Smooth muscle cell (in vitro differentiated cells): ENCODE results near the gene OR10A6. TPM values are rescaled to one million over a fixed set of nuclear protein-coding genes. Genes with fewer than 3 reads are reported as not detected.
A peak's percentile ranks its signal among the peaks of the same experiment; 100 is the strongest.

Experiments used
- DNase-seq: peaks from one replicate; lab custom pipeline; 2025; ENCODE audit not compliant: unreplicated experiment; lab: John Stamatoyannopoulos, UW
- H2AFZ ChIP-seq: fragments of 200-600 bp; sonication (generic); 2 replicates; pipeline ENCODE4 v1.6.0; 2016; ENCODE audit warnings: antibody characterized with exemption, low read depth, mild to moderate bottlenecking
- H3F3A ChIP-seq: fragments of 200-600 bp; sonication (generic); 2 replicates; pipeline ENCODE4 v1.6.0; 2017; ENCODE audit warnings: antibody characterized with exemption, low read depth
- H3K27ac ChIP-seq: fragments of 200-600 bp; sonication (generic); 2 replicates; pipeline ENCODE4 v1.5.1; 2016; ENCODE audit warnings: low read depth, mild to moderate bottlenecking
- H3K27me3 ChIP-seq: fragments of 200-600 bp; sonication (generic); 2 replicates; pipeline ENCODE4 v1.6.1; 2016; ENCODE audit warnings: low read depth, mild to moderate bottlenecking
- H3K36me3 ChIP-seq: fragments of 200-600 bp; sonication (generic); 2 replicates; pipeline ENCODE4 v1.5.1; 2016; ENCODE audit warnings: low read depth
- H3K4me1 ChIP-seq: fragments of 200-600 bp; sonication (generic); 2 replicates; pipeline ENCODE4 v1.5.1; 2016; ENCODE audit warnings: low read depth
- H3K4me2 ChIP-seq: fragments of 200-600 bp; sonication (generic); 2 replicates; pipeline ENCODE4 v1.6.0; 2016; ENCODE audit warnings: mild to moderate bottlenecking
- H3K4me3 ChIP-seq: fragments of 200-600 bp; sonication (generic); 2 replicates; pipeline ENCODE4 v1.5.1; 2016; ENCODE audit warnings: mild to moderate bottlenecking
- H3K79me2 ChIP-seq: fragments of 200-600 bp; sonication (generic); 2 replicates; pipeline ENCODE4 v1.6.0; 2016; ENCODE audit warnings: low read depth, mild to moderate bottlenecking
- H3K9ac ChIP-seq: fragments of 200-600 bp; sonication (generic); 2 replicates; pipeline ENCODE4 v1.6.0; 2016; ENCODE audit warnings: low read depth
- H3K9me3 ChIP-seq: fragments of 200-600 bp; sonication (generic); replicated peaks from 2 replicates; pipeline ENCODE4 v1.5.1; 2016; ENCODE audit warnings: low read depth
- H4K20me1 ChIP-seq: fragments of 200-600 bp; sonication (generic); 2 replicates; pipeline ENCODE4 v1.6.0; 2016; ENCODE audit warnings: low read depth
- CTCF ChIP-seq: fragments of 200-600 bp; sonication (generic); IDR thresholded peaks from 2 replicates; pipeline ENCODE4 v1.5.1; 2017; ENCODE audit warnings: borderline replicate concordance, mild to moderate bottlenecking, antibody characterized with exemption; ENCODE audit not compliant: insufficient read depth, poor library complexity, severe bottlenecking
- WGBS: methylation state at CpG from one replicate; pipeline ENCODE4 v1.1.7; 2016; ENCODE audit warnings: low lambda C conversion rate; 5-methylcytosine and 5-hydroxymethylcytosine counted together
- polyA plus RNA-seq: library from polyadenylated mRNA; unstranded; fragments of >200 nt; fragmentation: Nextera tagmentation; extraction: Ambion mirVana; gene quantifications from 2 replicates; pipeline ENCODE4 v1.2.1, GENCODE V29; 2016
- total RNA-seq: library from RNA; depleted of rRNA; stranded (reverse); fragments of >200 nt; gene quantifications from 2 replicates; pipeline ENCODE4 v1.2.3, GENCODE V29; 2014

Gene OR10A6
- total and polyA plus RNA-seq, 2 experiments from 2014 or later: 0.31 TPM; not detected in 1

DNA sequence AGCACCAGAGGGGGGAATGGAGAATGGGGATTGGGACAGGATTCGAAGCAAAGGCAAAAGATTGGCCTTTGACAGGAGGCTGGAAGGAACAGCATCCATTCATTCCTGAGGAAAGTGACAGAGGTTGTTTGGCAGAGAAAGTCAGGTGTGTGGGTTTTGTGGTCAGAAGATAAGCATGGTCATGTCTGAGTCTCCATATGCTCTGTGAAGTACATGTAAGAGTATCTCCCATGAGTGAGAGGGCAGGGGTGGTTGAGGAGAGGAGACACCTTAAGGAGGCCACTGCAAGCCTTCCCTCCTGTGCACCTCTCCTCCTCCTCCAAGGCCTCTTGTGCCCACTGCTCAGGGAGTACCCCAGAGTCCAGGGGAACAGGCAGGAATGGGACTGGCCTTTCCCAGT is 36.0 kb upstream of the OR10A6 start:
- no peak for TF ChIP-seq CTCF
- Histone ChIP-seq H2AFZ (no peak overlapping the region), H3K4me3 (no peak overlapping the region), H3K36me3 (no peaks in the 10 kb centered on the region), H4K20me1 (no peaks in the 10 kb centered on the region), H3K4me2 (no peak overlapping the region), H3F3A (no peaks in the 10 kb centered on the region), H3K9ac (no peak overlapping the region), H3K79me2 (no peaks in the 10 kb centered on the region), H3K9me3 (no peaks in the 10 kb centered on the region), H3K4me1 (no peaks in the 10 kb centered on the region), H3K27me3 (no peaks in the 10 kb centered on the region), H3K27ac (no peak overlapping the region)
- 92% methylated on average over 1 of the region's 1 CpG for WGBS
- DNase-seq: no peak

GRCh38 chr11:7965386-7965785 is 34.3 kb upstream of the OR10A6 start, which contains the start of gene NLRP10:
Gene NLRP10, minus strand, starts transcription at chr11:7965447. Its CDS starts 1,952 bp downstream, at chr11:7963495.
- no peaks in the 10 kb centered on the region for H3K79me2 ChIP-seq
- H3K4me3 ChIP-seq: no peak within 1 kb of the TSS
- H4K20me1 ChIP-seq: no peaks in the 10 kb centered on the region
- no peaks in the 10 kb centered on the region for H3K27me3 ChIP-seq
- H3K36me3 ChIP-seq: no peaks in the 10 kb centered on the region
- 69% methylated on average over 1 of the region's 1 CpG for WGBS
- no peaks in the 10 kb centered on the region for H3F3A ChIP-seq
- peak within 1 kb of the TSS; percentile 44 for H3K27ac ChIP-seq
- no peak within 1 kb of the TSS for H3K9ac ChIP-seq
- no peak within 1 kb of the TSS for H2AFZ ChIP-seq
- TF ChIP-seq CTCF: no peak
- DNase-seq: no peak
- H3K4me2 ChIP-seq: no peak within 1 kb of the TSS
- H3K4me1 ChIP-seq: no peaks in the 10 kb centered on the region
- H3K9me3 ChIP-seq: no peaks in the 10 kb centered on the region

GRCh38 chr11:7964873-7965272 is 33.8 kb upstream of the OR10A6 start:
- peak overlapping the region; percentile 28 for H3K27ac ChIP-seq
- H3K4me2 ChIP-seq: no peak overlapping the region
- TF ChIP-seq CTCF: no peak
- no peaks in the 10 kb centered on the region for H3K79me2 ChIP-seq
- no peaks in the 10 kb centered on the region for H4K20me1 ChIP-seq
- no peaks in the 10 kb centered on the region for H3F3A ChIP-seq
- no peak overlapping the region for H2AFZ ChIP-seq
- no peak overlapping the region for H3K4me3 ChIP-seq
- no peaks in the 10 kb centered on the region for H3K4me1 ChIP-seq
- no peaks in the 10 kb centered on the region for H3K9me3 ChIP-seq
- no peaks in the 10 kb centered on the region for H3K36me3 ChIP-seq
- no peaks in the 10 kb centered on the region for H3K27me3 ChIP-seq
- H3K9ac ChIP-seq: no peak overlapping the region
- DNase-seq: no peak

GRCh38 chr11:7964261-7964660 is 33.2 kb upstream of the OR10A6 start:
- Histone ChIP-seq H3K4me2 (no peak overlapping the region), H3K4me3 (no peak overlapping the region), H3K4me1 (no peaks in the 10 kb centered on the region), H3K36me3 (no peaks in the 10 kb centered on the region), H3K9me3 (no peaks in the 10 kb centered on the region), H3K27ac (no peak overlapping the region), H3F3A (no peaks in the 10 kb centered on the region), H3K9ac (no peak overlapping the region), H2AFZ (no peak overlapping the region), H4K20me1 (no peaks in the 10 kb centered on the region), H3K27me3 (no peaks in the 10 kb centered on the region), H3K79me2 (no peaks in the 10 kb centered on the region)
- no peak for DNase-seq
- 88% methylated on average over 3 of the region's 3 CpGs for WGBS
- no peak for TF ChIP-seq CTCF
